Measurements from ENCODE around the gene SPINT1.

SPINT1 gene

GRCh38 chr15:40893019-40893670, 49.3 kb downstream of the SPINT1 start:
- DNase-seq (ENCODE audit: low spot score): no peak

DNA sequence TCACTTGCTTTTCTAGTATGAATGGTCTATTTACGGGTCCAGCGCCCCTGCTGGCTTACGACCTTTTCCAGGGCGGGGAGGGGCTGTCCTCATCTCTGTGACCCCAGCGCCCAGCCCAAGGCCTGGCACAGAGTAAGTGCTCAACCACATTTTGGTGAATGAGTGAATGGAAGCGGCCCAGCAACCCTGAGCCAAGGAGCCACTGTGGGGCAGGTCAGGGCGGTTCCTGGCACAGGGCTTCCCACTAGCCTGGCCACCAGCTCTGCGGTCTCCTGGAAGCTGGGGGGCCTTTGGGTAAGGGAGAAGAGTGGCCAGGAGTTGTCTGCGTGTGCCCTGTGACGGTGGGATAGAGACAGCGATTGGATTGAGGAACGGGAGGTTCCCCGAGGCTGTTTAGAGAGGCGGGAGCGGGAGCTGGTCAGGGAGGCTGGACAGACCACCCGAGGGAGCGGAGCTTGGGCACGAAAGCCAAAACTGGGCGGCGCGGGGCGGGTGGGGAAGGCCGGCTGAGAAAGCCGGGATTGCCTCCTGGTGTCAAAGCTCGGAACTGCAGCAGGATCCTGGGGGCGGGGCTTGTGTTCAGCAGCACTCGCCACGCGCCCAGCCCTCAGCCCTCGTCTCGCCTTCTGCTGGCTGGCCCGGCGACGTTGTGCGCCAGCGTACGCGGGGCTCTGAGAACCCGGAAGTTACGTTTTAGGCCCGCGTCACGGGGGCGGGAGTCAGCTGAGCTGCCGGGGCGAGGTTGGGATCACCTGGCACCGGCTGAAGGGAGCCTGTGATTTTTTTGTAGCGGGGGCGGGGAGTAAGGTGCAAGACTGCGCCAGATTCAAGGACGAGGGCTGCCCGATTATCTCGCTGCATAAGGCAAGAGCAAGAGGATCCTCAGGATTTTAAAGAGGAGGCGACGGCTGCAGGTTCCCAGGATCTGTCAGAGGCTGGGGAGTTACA, 50.2 kb downstream of the SPINT1 start, which contains the start of gene VPS18:
Gene VPS18 (plus strand): TSS at position 718 of the 948 bp plus-strand sequence. CDS start 319 bp downstream, outside the sequence.
- DNase-seq (ENCODE audit: low spot score): peak; percentile 97

GRCh38 chr15:40894681-40895448, 51.0 kb downstream of the SPINT1 start:
- peak; percentile 55 for DNase-seq (ENCODE audit: low spot score)

GRCh38 chr15:40899536-40900207, 55.8 kb downstream of the SPINT1 start:
- DNase-seq (ENCODE audit: low spot score): no peak

GRCh38 chr15:40900256-40901052, 56.6 kb downstream of the SPINT1 start:
- DNase-seq (ENCODE audit: low spot score): no peak

DNA sequence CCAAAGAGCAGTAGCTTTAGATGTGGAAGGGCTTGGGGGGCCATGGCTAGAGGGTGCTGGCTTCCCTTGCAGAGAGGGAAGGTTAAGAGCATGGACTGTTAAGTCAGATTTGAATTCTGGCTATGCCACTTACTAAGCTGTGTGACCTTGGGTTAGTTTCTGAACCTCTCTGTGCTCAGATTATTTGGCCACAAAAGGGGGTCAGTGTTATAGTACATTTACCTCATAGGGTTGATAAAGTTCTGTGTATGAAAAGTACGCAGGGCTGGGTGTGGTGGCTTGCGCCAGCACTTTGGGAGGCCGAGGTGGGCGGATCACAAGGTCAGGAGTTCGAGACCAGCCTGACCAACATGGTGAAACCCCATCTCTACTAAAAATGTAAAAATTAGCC, 57.2 kb downstream of the SPINT1 start:
- no peak for DNase-seq (ENCODE audit: low spot score)

GRCh38 chr15:40902605-40903561, 59.0 kb downstream of the SPINT1 start:
- no peak for DNase-seq (ENCODE audit: low spot score)

GRCh38 chr15:40904552-40905201, 60.8 kb downstream of the SPINT1 start:
- no peak for DNase-seq (ENCODE audit: low spot score)

- peak; percentile 78 for DNase-seq (ENCODE audit: low spot score)
Measured at GRCh38 chr15:40906091-40906990, 62.5 kb downstream of the SPINT1 start.

DNA sequence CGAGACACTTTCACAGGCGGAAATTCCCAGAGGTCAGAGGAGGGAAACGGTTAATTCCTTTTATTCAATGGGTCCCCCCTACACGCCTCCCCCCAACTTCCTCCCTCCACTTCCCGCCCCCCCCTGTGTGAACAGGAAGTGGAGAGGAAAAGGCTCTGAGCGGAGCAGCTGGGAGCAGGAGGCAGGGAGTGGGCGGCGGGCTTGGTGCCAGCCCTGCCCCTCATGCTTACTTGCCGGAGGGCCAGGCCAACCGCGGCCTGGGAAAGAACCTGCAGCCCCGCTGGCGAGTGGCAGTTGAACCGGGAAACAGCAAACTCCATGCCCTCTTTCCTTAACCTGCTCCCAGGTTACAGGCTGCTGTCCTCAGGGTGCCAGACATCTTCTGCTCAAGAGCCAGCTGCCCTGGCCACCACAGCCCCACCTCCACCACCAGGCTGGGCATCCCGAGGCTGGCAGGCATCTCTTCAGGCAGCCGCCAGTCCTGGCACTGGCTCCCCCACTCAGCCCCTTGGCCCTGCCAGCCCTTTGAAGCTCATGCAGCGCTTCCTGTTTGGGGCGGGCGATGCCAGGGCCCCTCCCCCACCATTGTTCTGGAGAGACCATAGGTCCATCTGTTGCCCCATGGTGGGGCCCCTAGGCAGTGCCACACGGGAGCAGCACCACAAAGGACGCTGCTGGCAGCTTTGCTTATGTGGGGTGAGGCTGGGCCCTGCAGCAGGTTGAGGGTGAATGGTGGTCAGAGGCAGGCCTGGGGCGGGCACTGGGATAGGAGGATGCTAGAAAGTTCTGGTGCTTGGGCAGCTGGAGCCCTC, 63.3 kb downstream of the SPINT1 start:
- DNase-seq (ENCODE audit: low spot score): no peak
